IMR-90 (cell line): ENCODE data around the gene UBE2E2. TPM values are rescaled to one million over a fixed set of nuclear protein-coding genes. Genes with fewer than 3 reads are reported as not detected.
A peak's percentile ranks its signal among the peaks of the same experiment; 100 is the strongest.

Source experiments
- ATAC-seq: fragments of 200-7000 bp; cut with Tn5 transposase; 2 replicates; pipeline ENCODE4 v1.9.1; 2020; ENCODE audit warnings: low read depth, mild to moderate bottlenecking, moderate library complexity
- BruUV-seq: library from RNA; stranded (reverse); fragments of 400-500 nt; replicated peaks from 2 replicates; lab custom pipeline; 2021; lab: Mats Ljungman, UMichigan
- CTCF ChIA-PET: fragments of 300-600 bp; formaldehyde crosslinking; extraction: SDS; loops from one replicate; lab custom pipeline; 2021; ENCODE audit warnings: antibody characterized with exemption; lab: Yijun Ruan, JAX
- POLR2A ChIA-PET: fragments of 300-600 bp; sonication (Branson Sonifier 250); formaldehyde crosslinking; loops from one replicate; lab custom pipeline; 2022; ENCODE audit warnings: antibody characterized with exemption; ENCODE audit not compliant: unreplicated experiment; lab: Charles Lee
- DNase-seq: peaks from one replicate; pipeline ENCODE4 v3.0.0; 2013
- H2AFZ ChIP-seq: replicated peaks from 2 replicates; pipeline ENCODE3; 2013; ENCODE audit warnings: low read length, mild to moderate bottlenecking; ENCODE audit not compliant: poor library complexity
- H2AK5ac ChIP-seq: 2 replicates; pipeline ENCODE4 v1.6.1; 2013; ENCODE audit warnings: low read depth, low read length, inconsistent platforms
- H2AK9ac ChIP-seq: replicated peaks from 2 replicates; pipeline ENCODE3; 2013; ENCODE audit warnings: mild to moderate bottlenecking, low read depth, low read length, moderate library complexity; ENCODE audit not compliant: poor library complexity
- H2BK120ac ChIP-seq: 2 replicates; pipeline ENCODE4 v1.6.1; 2013; ENCODE audit warnings: low read depth, low read length, inconsistent platforms
- H2BK15ac ChIP-seq: 3 replicates; pipeline ENCODE4 v1.6.1; 2013; ENCODE audit warnings: low read depth, low read length, inconsistent platforms
- H2BK20ac ChIP-seq: 2 replicates; pipeline ENCODE4 v1.6.1; 2013; ENCODE audit warnings: low read depth, mild to moderate bottlenecking, inconsistent platforms, low read length, moderate library complexity
- H2BK5ac ChIP-seq: 2 replicates; pipeline ENCODE4 v1.6.1; 2013; ENCODE audit warnings: mild to moderate bottlenecking, low read depth, low read length, inconsistent platforms; ENCODE audit not compliant: poor library complexity, severe bottlenecking
- H3K14ac ChIP-seq: replicated peaks from 2 replicates; pipeline ENCODE4 v1.6.1; 2013; ENCODE audit warnings: low read depth, low read length, inconsistent platforms
- H3K18ac ChIP-seq: 2 replicates; pipeline ENCODE4 v1.6.1; 2013; ENCODE audit warnings: low read depth, low read length, control low read depth
- H3K23ac ChIP-seq: 2 replicates; pipeline ENCODE4 v1.6.1; 2013; ENCODE audit warnings: low read depth, low read length, inconsistent platforms
- H3K27ac ChIP-seq: 2 replicates; pipeline ENCODE4 v1.5.1; 2013; ENCODE audit warnings: mild to moderate bottlenecking, control low read depth, low read length; ENCODE audit not compliant: insufficient read depth
- H3K27me3 ChIP-seq: 2 replicates; pipeline ENCODE4 v1.6.1; 2013; ENCODE audit warnings: low read length; ENCODE audit not compliant: control insufficient read depth, insufficient read depth
- H3K36me3 ChIP-seq: 2 replicates; pipeline ENCODE4 v1.6.1; 2013; ENCODE audit warnings: low read length, mixed read lengths; ENCODE audit not compliant: control insufficient read depth, insufficient read depth
- H3K4ac ChIP-seq: 2 replicates; pipeline ENCODE4 v1.6.1; 2013; ENCODE audit warnings: low read depth, low read length, inconsistent platforms
- H3K4me1 ChIP-seq: 2 replicates; pipeline ENCODE4 v1.6.1; 2013; ENCODE audit warnings: low read length, mixed read lengths; ENCODE audit not compliant: control insufficient read depth, insufficient read depth
- H3K4me2 ChIP-seq: 2 replicates; pipeline ENCODE4 v1.6.1; 2013; ENCODE audit warnings: low read depth, mild to moderate bottlenecking, control low read depth, low read length, moderate library complexity
- H3K4me3 ChIP-seq: 2 replicates; pipeline ENCODE4 v1.5.1; 2013; ENCODE audit warnings: low read depth, mild to moderate bottlenecking, control low read depth, low read length, moderate library complexity; ENCODE audit not compliant: insufficient read depth
- H3K56ac ChIP-seq: 2 replicates; pipeline ENCODE4 v1.6.1; 2013; ENCODE audit warnings: low read length, inconsistent platforms; ENCODE audit not compliant: insufficient read depth; ENCODE audit errors: extremely low read depth
- H3K79me1 ChIP-seq, 2 experiments: 2 replicates each; pipeline ENCODE4 v1.6.1; 2013; ENCODE audit warnings: low read length in 2 of 2, inconsistent platforms in 1 of 2, low read depth in 1 of 2
- H3K9ac ChIP-seq: 2 replicates; pipeline ENCODE4 v1.6.1; 2013; ENCODE audit warnings: low read depth, low read length, control low read depth
- H3K9me1 ChIP-seq: 2 replicates; pipeline ENCODE4 v1.6.1; 2013; ENCODE audit warnings: low read length, inconsistent platforms; ENCODE audit not compliant: insufficient read depth
- H3K9me3 ChIP-seq: 2 replicates; pipeline ENCODE4 v1.6.1; 2013; ENCODE audit warnings: low read length; ENCODE audit not compliant: control insufficient read depth, insufficient read depth
- H4K20me1 ChIP-seq: 2 replicates; pipeline ENCODE4 v1.6.1; 2013; ENCODE audit warnings: low read length, inconsistent platforms; ENCODE audit not compliant: insufficient read depth
- H4K5ac ChIP-seq: 2 replicates; pipeline ENCODE4 v1.6.1; 2013; ENCODE audit warnings: mild to moderate bottlenecking, low read depth, low read length, control low read depth
- H4K8ac ChIP-seq, 2 experiments: 2 replicates each; pipeline ENCODE4 v1.6.1; 2013; ENCODE audit warnings: low read depth in 2 of 2, low read length in 2 of 2, control low read depth in 1 of 2, inconsistent platforms in 1 of 2
- H4K91ac ChIP-seq: 2 replicates; pipeline ENCODE4 v1.6.1; 2013; ENCODE audit warnings: low read depth, low read length, inconsistent platforms; ENCODE audit not compliant: insufficient read depth
- BHLHE40 ChIP-seq: fragments of 150-350 bp; IDR thresholded peaks from 2 replicates; pipeline ENCODE4 v1.6.1; 2016; ENCODE audit warnings: mild to moderate bottlenecking, low read depth, low read length
- CEBPB ChIP-seq: IDR thresholded peaks from 2 replicates; pipeline ENCODE4 v1.6.1; 2012; ENCODE audit warnings: low read depth, low read length, improper control_type of control experiment
- CHD1 ChIP-seq: IDR thresholded peaks from 2 replicates; pipeline ENCODE4 v1.6.1; 2012; ENCODE audit warnings: low read depth, low read length, improper control_type of control experiment
- CTCF ChIP-seq: conservative IDR thresholded peaks from 2 replicates; pipeline ENCODE4 v1.5.1; 2012; ENCODE audit warnings: mild to moderate bottlenecking, low read depth, low read length, improper control_type of control experiment
- ELK1 ChIP-seq: fragments of 150-350 bp; IDR thresholded peaks from 2 replicates; pipeline ENCODE4 v1.6.1; 2016; ENCODE audit warnings: low read depth, mild to moderate bottlenecking, low read length, moderate library complexity, borderline replicate concordance
- FOS ChIP-seq: fragments of 150-350 bp; IDR thresholded peaks from 2 replicates; pipeline ENCODE4 v1.6.1; 2016; ENCODE audit warnings: low read depth, low read length
- MAFK ChIP-seq: IDR thresholded peaks from 2 replicates; pipeline ENCODE4 v1.6.1; 2012; ENCODE audit warnings: low read depth, low read length, improper control_type of control experiment
- MXI1 ChIP-seq: IDR thresholded peaks from 2 replicates; pipeline ENCODE4 v1.6.1; 2012; ENCODE audit warnings: low read depth, mild to moderate bottlenecking, low read length, moderate library complexity, borderline replicate concordance
- NFE2L2 ChIP-seq: fragments of 150-350 bp; IDR thresholded peaks from 2 replicates; pipeline ENCODE4 v1.6.1; 2016; ENCODE audit warnings: low read depth, mild to moderate bottlenecking, low read length
- POLR2A ChIP-seq: IDR thresholded peaks from 2 replicates; pipeline ENCODE4 v1.6.1; 2012; ENCODE audit warnings: mild to moderate bottlenecking, low read depth, low read length
- RAD21 ChIP-seq: IDR thresholded peaks from 2 replicates; pipeline ENCODE4 v1.6.1; 2012; ENCODE audit warnings: low read length, improper control_type of control experiment
- RCOR1 ChIP-seq: IDR thresholded peaks from 2 replicates; pipeline ENCODE4 v1.6.1; 2012; ENCODE audit warnings: mild to moderate bottlenecking, low read length, improper control_type of control experiment; ENCODE audit not compliant: insufficient replicate concordance
- RFX5 ChIP-seq: IDR thresholded peaks from 2 replicates; pipeline ENCODE4 v1.8.0; 2012; ENCODE audit warnings: low read depth, mild to moderate bottlenecking, low read length, moderate library complexity
- USF2 ChIP-seq: fragments of 150-350 bp; IDR thresholded peaks from 2 replicates; pipeline ENCODE4 v1.6.1; 2017; ENCODE audit warnings: mild to moderate bottlenecking, antibody characterized with exemption, low read length, low read depth
- WGBS, 2 experiments: methylation state at CpG; one replicate each; pipeline versions ENCODE4 v1.1.5 to v1.1.7; 2013; ENCODE audit warnings: missing lambda C conversion rate in 2 of 2; ENCODE audit not compliant: insufficient read length in 1 of 2; ENCODE audit errors: extremely low coverage in 2 of 2; 5-methylcytosine and 5-hydroxymethylcytosine counted together
- dilution Hi-C: fragments of 300-500 bp; cut with HindIII; formaldehyde crosslinking; loops from one replicate; pipeline ENCODE4 v1.14.3; 2018; ENCODE audit warnings: low sequenced_read_pairs; ENCODE audit not compliant: unreplicated experiment
- in situ Hi-C: fragments of 300-500 bp; cut with MboI; formaldehyde crosslinking; loops from 3 replicates; pipeline ENCODE4 v1.14.3; 2019; ENCODE audit warnings: low sequenced_read_pairs, inconsistent platforms, mixed read lengths
- intact Hi-C: fragments of 100-400 bp; cut with micrococcal nuclease; formaldehyde crosslinking; loops from 2 replicates; pipeline ENCODE4 v1.10.0; 2022
- polyA plus RNA-seq, 3 experiments: library from polyadenylated mRNA; depleted of rRNA; stranded (reverse); fragments of >200 nt; gene quantifications; 2 replicates each; pipeline ENCODE4 v1.2.3, GENCODE V29; 2012; ENCODE audit warnings: low replicate concordance in 1 of 3
- total RNA-seq: library from RNA; depleted of rRNA; stranded (reverse); fragments of >200 nt; gene quantifications from 2 replicates; pipeline ENCODE4 v1.2.3, GENCODE V29; 2012

The UBE2E2 gene
- total and polyA plus RNA-seq, 2 of the 4 experiments (the other 2 are of a cell fraction) = 18.6 to 32.7 TPM

GRCh38 chr3:23547905-23548650 is 345.0 kb downstream of the UBE2E2 start:
- Histone ChIP-seq H3K27ac (no peak overlapping the region), H4K20me1 (no peaks in the 10 kb centered on the region), H3K9ac (no peak overlapping the region), H3K79me1 (no peaks in the 10 kb centered on the region; a peak in 1 of 4 replicates), H2AK9ac (no peak overlapping the region), H3K4ac (no peak overlapping the region), H3K56ac (no peak overlapping the region), H2BK15ac (no peak overlapping the region), H2BK20ac (no peak overlapping the region), H4K5ac (no peak overlapping the region), H3K4me3 (no peak overlapping the region), H4K91ac (no peak overlapping the region), H3K14ac (0 out of 2 replicates have a peak overlapping the region, but pooled peaks have one; percentile 26), H3K9me3 (no peaks in the 10 kb centered on the region), H4K8ac (no peak overlapping the region), H3K27me3 (no peaks in the 10 kb centered on the region), H3K18ac (no peak overlapping the region), H3K36me3 (no peaks in the 10 kb centered on the region), H2AK5ac (no peak overlapping the region), H3K4me2 (no peak overlapping the region), H3K4me1 (peaks cover 2% of the 10 kb centered on the region; the same call in 1 of the 2 replicates), H3K23ac (no peak overlapping the region), H2AFZ (no peak overlapping the region), H3K9me1 (no peaks in the 10 kb centered on the region), H2BK120ac (no peak overlapping the region), H2BK5ac (no peak overlapping the region)
- intact Hi-C loops (no loop called here), dilution Hi-C loops (no loop called here), in situ Hi-C loops (no loop called here)
- TF ChIP-seq CTCF (no peak), POLR2A (no peak), RCOR1 (no peak), CHD1 (no peak), MAFK (no peak), FOS (no peak), USF2 (no peak), RFX5 (no peak), CEBPB (no peak), MXI1 (no peak), NFE2L2 (no peak), ELK1 (no peak), RAD21 (no peak), BHLHE40 (no peak)
- WGBS, 2 experiments = no CpG with 5 or more reads among the region's 4 CpGs
- ChIA-PET CTCF (interaction anchor here (0.7 to 0.9 kb wide), 2 partner anchors 11 to 227 kb away, joined by 3 to 4 read pairs; no protein-coding TSS in a partner anchor), POLR2A (no interaction called here)
- DNase-seq (peak; percentile 40), ATAC-seq (peak; percentile 58)
- BruUV-seq = no TSS peak
